HCT116 (cell line): ENCODE results near the gene CASP10. TPM values are rescaled to one million over a fixed set of nuclear protein-coding genes. Genes with fewer than 3 reads are reported as not detected.

Source experiments
- ATAC-seq: fragments of 200-7000 bp; cut with Tn5 transposase; 2 replicates; pipeline ENCODE4 v1.9.1; 2020; ENCODE audit warnings: mild to moderate bottlenecking, moderate library complexity
- BruUV-seq: library from RNA; stranded (reverse); fragments of 400-500 nt; replicated peaks from 2 replicates; lab custom pipeline; 2021; lab: Mats Ljungman, UMichigan
- CTCF ChIA-PET: fragments of 300-600 bp; sonication (Branson Sonifier 250); formaldehyde crosslinking; loops from one replicate; lab custom pipeline; 2021; ENCODE audit warnings: antibody characterized with exemption; lab: Charles Lee
- POLR2A ChIA-PET: fragments of 300-600, 350-600 bp; sonication (Branson Sonifier 250); formaldehyde crosslinking; loops from one replicate; lab custom pipeline; 2021; ENCODE audit warnings: antibody characterized with exemption; lab: Charles Lee
- RAD21 ChIA-PET, 2 experiments: fragments of 300-600 bp; sonication (Branson Sonifier 250); formaldehyde crosslinking; loops; one replicate each; lab custom pipeline; 2023; ENCODE audit warnings: low total read pairs in 2 of 2; ENCODE audit not compliant: uncharacterized antibody in 2 of 2, unreplicated experiment in 2 of 2, low non-redundant PET in 1 of 2; lab: Charles Lee
- DNase-seq: peaks from one replicate; pipeline ENCODE4 v3.0.0-alpha.2; 2010; ENCODE audit warnings: low read depth, low spot score
- H2AFZ ChIP-seq: fragments of 200-600 bp; shearing (Covaris generic), sonication (generic); 2 replicates; pipeline ENCODE4 v1.6.1; 2017; ENCODE audit warnings: low read depth, mixed run types, mixed read lengths, antibody characterized with exemption, low read length; ENCODE audit not compliant: poor library complexity, severe bottlenecking
- H3K27ac ChIP-seq: 2 replicates; pipeline ENCODE4 v1.5.1; 2012; ENCODE audit warnings: low read depth, low read length
- H3K27me3 ChIP-seq: fragments of 200-600 bp; sonication (generic); 2 replicates; pipeline ENCODE4 v1.6.1; 2016; ENCODE audit warnings: mixed run types, low read length, mixed read lengths; ENCODE audit not compliant: insufficient read depth
- H3K36me3 ChIP-seq, 2 experiments: fragments of 200-500 bp in 1 of 2; fragments of 200-600 bp in 1 of 2; sonication (Bioruptor generic) in 1 of 2; sonication (generic) in 1 of 2; 2 replicates each; pipeline versions ENCODE4 v1.5.1 to v1.6.1; 2014 to 2016; ENCODE audit warnings: low read length in 2 of 2, inconsistent platforms in 1 of 2, mixed read lengths in 1 of 2, mixed run types in 1 of 2; ENCODE audit not compliant: insufficient read depth in 2 of 2, control insufficient read depth in 1 of 2
- H3K4me1 ChIP-seq, 2 experiments: fragments of 200-600 bp in 1 of 2; sonication (generic) in 1 of 2; 2 replicates each; pipeline versions ENCODE4 v1.5.1 to v1.6.1; 2012 to 2017; ENCODE audit warnings: low read length in 2 of 2, inconsistent platforms in 1 of 2, mild to moderate bottlenecking in 1 of 2, mixed read lengths in 1 of 2, mixed run types in 1 of 2, moderate library complexity in 1 of 2; ENCODE audit not compliant: insufficient read depth in 2 of 2, control insufficient read depth in 1 of 2
- H3K4me2 ChIP-seq: fragments of 200-600 bp; sonication (generic); 2 replicates; pipeline ENCODE4 v1.6.1; 2017; ENCODE audit warnings: mixed run types, low read length, mixed read lengths
- H3K4me3 ChIP-seq, 2 experiments: fragments of 200-600 bp in 1 of 2; sonication (generic) in 1 of 2; replicated peaks in 1 of 2; 2 replicates each; pipeline ENCODE4 v1.5.1; 2011 to 2016; ENCODE audit warnings: low read length in 2 of 2, control low read depth in 1 of 2, low read depth in 1 of 2, mild to moderate bottlenecking in 1 of 2, mixed read lengths in 1 of 2, mixed run types in 1 of 2
- H3K79me2 ChIP-seq: fragments of 200-600 bp; sonication (generic); 2 replicates; pipeline ENCODE4 v1.6.1; 2017; ENCODE audit warnings: mild to moderate bottlenecking, mixed run types, low read length, moderate library complexity, mixed read lengths; ENCODE audit not compliant: insufficient read depth
- H3K9ac ChIP-seq: fragments of 200-600 bp; sonication (generic); 2 replicates; pipeline ENCODE4 v1.6.1; 2016; ENCODE audit warnings: low read length, mixed read lengths
- H3K9me2 ChIP-seq: fragments of 200-600 bp; sonication (generic), shearing (Covaris generic); 2 replicates; pipeline ENCODE4 v1.6.1; 2017; ENCODE audit warnings: mixed run types, mild to moderate bottlenecking, moderate library complexity; ENCODE audit not compliant: insufficient read depth
- H3K9me3 ChIP-seq, 2 experiments: fragments of 200-500 bp in 1 of 2; fragments of 200-600 bp in 1 of 2; sonication (Bioruptor generic) in 1 of 2; sonication (generic) in 1 of 2; 2 replicates each; pipeline ENCODE4 v1.6.1; 2014 to 2017; ENCODE audit warnings: low read length in 2 of 2, mixed read lengths in 2 of 2, inconsistent platforms in 1 of 2, low read depth in 1 of 2, mild to moderate bottlenecking in 1 of 2, mixed run types in 1 of 2, moderate library complexity in 1 of 2; ENCODE audit not compliant: control insufficient read depth in 1 of 2, insufficient read depth in 1 of 2
- H4K20me1 ChIP-seq: fragments of 200-600 bp; sonication (generic), shearing (Covaris generic); 2 replicates; pipeline ENCODE4 v1.6.1; 2017; ENCODE audit warnings: mixed run types, mild to moderate bottlenecking, moderate library complexity; ENCODE audit not compliant: insufficient read depth
- CEBPB ChIP-seq: IDR thresholded peaks from 2 replicates; pipeline ENCODE4 v1.6.1; 2012; ENCODE audit warnings: low read depth
- EGR1 ChIP-seq: IDR thresholded peaks from 2 replicates; pipeline ENCODE4 v1.6.1; 2012; ENCODE audit warnings: low read depth
- ELF1 ChIP-seq: IDR thresholded peaks from 2 replicates; pipeline ENCODE4 v1.6.1; 2012; ENCODE audit warnings: low read depth, borderline replicate concordance
- EZH2 ChIP-seq: fragments of 200-600 bp; sonication (generic); IDR thresholded peaks from 2 replicates; pipeline ENCODE4 v1.6.1; 2017; ENCODE audit warnings: antibody characterized with exemption, mixed run types
- POLR2A ChIP-seq: IDR thresholded peaks from 2 replicates; pipeline ENCODE4 v1.7.0; 2011; ENCODE audit warnings: borderline replicate concordance; ENCODE audit not compliant: insufficient read depth, insufficient read length; ENCODE audit errors: extremely low read depth
- POLR2AphosphoS5 ChIP-seq: IDR thresholded peaks from 2 replicates; pipeline ENCODE4 v1.6.1; 2011; ENCODE audit warnings: mild to moderate bottlenecking, low read depth, low read length, moderate library complexity
- SP1 ChIP-seq: IDR thresholded peaks from 2 replicates; pipeline ENCODE4 v1.6.1; 2012; ENCODE audit warnings: low read depth
- YY1 ChIP-seq: IDR thresholded peaks from 2 replicates; pipeline ENCODE4 v1.6.1; 2011; ENCODE audit warnings: low read length, low read depth, moderate library complexity, mild to moderate bottlenecking; ENCODE audit not compliant: insufficient replicate concordance; ENCODE audit errors: extremely low read depth
- ZFX ChIP-seq: fragments of 450-650 bp; IDR thresholded peaks from 2 replicates; pipeline ENCODE4 v1.6.1; 2017
- ZNF274 ChIP-seq: fragments of 200-500 bp; sonication (Bioruptor generic); IDR thresholded peaks from 2 replicates; pipeline ENCODE4 v1.6.1; 2014; ENCODE audit warnings: mild to moderate bottlenecking, low read depth, low read length, inconsistent platforms
- intact Hi-C: fragments of 100-400 bp; cut with micrococcal nuclease; formaldehyde crosslinking; loops from 2 replicates; pipeline ENCODE4 v1.10.0; 2022
- total RNA-seq: library from RNA; stranded (reverse); gene quantifications from one replicate; pipeline ENCODE4 v1.2.1, GENCODE V29; 2021; ENCODE audit not compliant: unreplicated experiment
- TF ChIP-seq, protein P1 (sequence below), 3 experiments: fragments of 200-600 bp in 1 of 3; sonication (generic) in 1 of 3; IDR thresholded peaks in 2 of 3; conservative IDR thresholded peaks in 1 of 3; 2 replicates each; pipeline ENCODE4 v1.5.1; 2012 to 2017; ENCODE audit warnings: low read depth in 2 of 3, low read length in 2 of 3, antibody characterized with exemption in 1 of 3, borderline replicate concordance in 1 of 3, control low read depth in 1 of 3, mild to moderate bottlenecking in 1 of 3, mixed read lengths in 1 of 3, mixed run types in 1 of 3, moderate library complexity in 1 of 3; ENCODE audit not compliant: insufficient read depth in 1 of 3
- TF ChIP-seq, protein P2 (sequence below): IDR thresholded peaks from 2 replicates; pipeline ENCODE4 v1.6.1; 2012

The CASP10 gene
- total RNA-seq, 1 experiment from 2014 or later: 2.6 TPM

- Histone ChIP-seq H3K4me3 (no peak overlapping the region), H3K4me2 (no peak overlapping the region), H3K27ac (no peak overlapping the region), H3K9me3 (no peaks in the 10 kb centered on the region), H3K79me2 (peaks cover 62% of the 10 kb centered on the region), H4K20me1 (no peaks in the 10 kb centered on the region), H3K36me3 (no peaks in the 10 kb centered on the region), H3K27me3 (no peaks in the 10 kb centered on the region), H3K4me1 (peaks cover 16 to 20% of the 10 kb centered on the region in 2 experiments), H2AFZ (no peak overlapping the region), H3K9me2 (no peaks in the 10 kb centered on the region), H3K9ac (no peak overlapping the region)
- no TSS peak for BruUV-seq
- ATAC-seq: no peak
- no peak for DNase-seq
- POLR2A ChIA-PET: no interaction called here
- TF ChIP-seq POLR2AphosphoS5 (no peak), YY1 (no peak), EGR1 (no peak), CEBPB (no peak), ZFX (no peak), ZNF274 (no peak), POLR2A (no peak), SP1 (no peak), ELF1 (no peak), EZH2 (no peak)
- TF ChIP-seq, protein P1, sequence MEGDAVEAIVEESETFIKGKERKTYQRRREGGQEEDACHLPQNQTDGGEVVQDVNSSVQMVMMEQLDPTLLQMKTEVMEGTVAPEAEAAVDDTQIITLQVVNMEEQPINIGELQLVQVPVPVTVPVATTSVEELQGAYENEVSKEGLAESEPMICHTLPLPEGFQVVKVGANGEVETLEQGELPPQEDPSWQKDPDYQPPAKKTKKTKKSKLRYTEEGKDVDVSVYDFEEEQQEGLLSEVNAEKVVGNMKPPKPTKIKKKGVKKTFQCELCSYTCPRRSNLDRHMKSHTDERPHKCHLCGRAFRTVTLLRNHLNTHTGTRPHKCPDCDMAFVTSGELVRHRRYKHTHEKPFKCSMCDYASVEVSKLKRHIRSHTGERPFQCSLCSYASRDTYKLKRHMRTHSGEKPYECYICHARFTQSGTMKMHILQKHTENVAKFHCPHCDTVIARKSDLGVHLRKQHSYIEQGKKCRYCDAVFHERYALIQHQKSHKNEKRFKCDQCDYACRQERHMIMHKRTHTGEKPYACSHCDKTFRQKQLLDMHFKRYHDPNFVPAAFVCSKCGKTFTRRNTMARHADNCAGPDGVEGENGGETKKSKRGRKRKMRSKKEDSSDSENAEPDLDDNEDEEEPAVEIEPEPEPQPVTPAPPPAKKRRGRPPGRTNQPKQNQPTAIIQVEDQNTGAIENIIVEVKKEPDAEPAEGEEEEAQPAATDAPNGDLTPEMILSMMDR (IDR thresholded peaks at IDR 0.05 in 2 of 3, conservative IDR thresholded peaks at IDR 0.05 in 1 of 3; ENCODE audit: borderline replicate concordance in 1 of 3, insufficient read depth in 1 of 3, low read depth in 2 of 3, low read length in 2 of 3): no peak
- TF ChIP-seq, protein P2, sequence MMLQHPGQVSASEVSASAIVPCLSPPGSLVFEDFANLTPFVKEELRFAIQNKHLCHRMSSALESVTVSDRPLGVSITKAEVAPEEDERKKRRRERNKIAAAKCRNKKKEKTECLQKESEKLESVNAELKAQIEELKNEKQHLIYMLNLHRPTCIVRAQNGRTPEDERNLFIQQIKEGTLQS: no peak
- intact Hi-C loops: no loop called here
- RAD21 ChIA-PET: no interaction called here
- CTCF ChIA-PET: no interaction called here
These were observed 80.8 kb downstream of the CASP10 start for GRCh38 chr2:201263779-201264178.
